NB4 (cell line): Measurements from ENCODE around the gene C22orf31.

Experiments
- CTCF ChIP-seq: IDR thresholded peaks from one replicate; pipeline ENCODE4 v1.5.1; 2012; ENCODE audit warnings: low read depth, low read length
- MYC ChIP-seq: IDR thresholded peaks from 2 replicates; pipeline ENCODE4 v1.6.1; 2011; ENCODE audit warnings: low read depth, low read length
- POLR2A ChIP-seq: IDR thresholded peaks from 2 replicates; pipeline ENCODE4 v1.6.1; 2011; ENCODE audit warnings: mild to moderate bottlenecking; ENCODE audit not compliant: insufficient read length; ENCODE audit errors: extremely low read depth
- TF ChIP-seq, protein P1 (sequence below): IDR thresholded peaks from 2 replicates; pipeline ENCODE4 v1.6.1; 2011; ENCODE audit warnings: low read depth, low read length

- TF ChIP-seq CTCF (no peak), POLR2A (no peak), MYC (no peak)
- TF ChIP-seq, protein P1, sequence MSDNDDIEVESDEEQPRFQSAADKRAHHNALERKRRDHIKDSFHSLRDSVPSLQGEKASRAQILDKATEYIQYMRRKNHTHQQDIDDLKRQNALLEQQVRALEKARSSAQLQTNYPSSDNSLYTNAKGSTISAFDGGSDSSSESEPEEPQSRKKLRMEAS = no peak
These were observed 29.0 kb downstream of the C22orf31 start for GRCh38 chr22:29032584-29032983.
